Brain microvascular endothelial cell (primary cell): ENCODE results near the gene HNRNPU.

Source experiments
- DNase-seq: peaks from one replicate; pipeline ENCODE4 v3.0.0-alpha.2; 2020
- H3K27ac ChIP-seq: fragments of 250-450 bp; sonication (Bioruptor Pico); 2 replicates; pipeline ENCODE4 v1.5.1; 2020; ENCODE audit warnings: mild to moderate bottlenecking, moderate library complexity
- H3K27me3 ChIP-seq: fragments of 250-450 bp; sonication (Bioruptor Pico); replicated peaks from 2 replicates; pipeline ENCODE4 v1.5.1; 2020; ENCODE audit warnings: mild to moderate bottlenecking
- H3K36me3 ChIP-seq: fragments of 250-450 bp; sonication (Bioruptor Pico); replicated peaks from 2 replicates; pipeline ENCODE4 v1.5.1; 2020; ENCODE audit warnings: mild to moderate bottlenecking
- H3K4me3 ChIP-seq: 2 replicates; pipeline ENCODE4 v1.5.1; 2011; ENCODE audit warnings: low read depth, mild to moderate bottlenecking, control low read depth, low read length, moderate library complexity
- in situ Hi-C: cut with HindIII; loops from 2 replicates; pipeline ENCODE4 v1.10.0; 2017; ENCODE audit warnings: low sequenced_read_pairs, low pct_ligation_motif_present
- TF ChIP-seq, protein P1 (sequence below): IDR thresholded peaks from 2 replicates; pipeline ENCODE4 v1.5.1; 2011; ENCODE audit warnings: low read depth, mild to moderate bottlenecking, moderate library complexity, low read length, control low read depth, inconsistent platforms; ENCODE audit errors: missing control alignments

Gene HNRNPU

GRCh38 chr1:244813327-244813726 lies 51.0 kb downstream of the HNRNPU start:
- H3K27me3 ChIP-seq, result no peaks in the 10 kb centered on the region
- TF ChIP-seq, protein P1, sequence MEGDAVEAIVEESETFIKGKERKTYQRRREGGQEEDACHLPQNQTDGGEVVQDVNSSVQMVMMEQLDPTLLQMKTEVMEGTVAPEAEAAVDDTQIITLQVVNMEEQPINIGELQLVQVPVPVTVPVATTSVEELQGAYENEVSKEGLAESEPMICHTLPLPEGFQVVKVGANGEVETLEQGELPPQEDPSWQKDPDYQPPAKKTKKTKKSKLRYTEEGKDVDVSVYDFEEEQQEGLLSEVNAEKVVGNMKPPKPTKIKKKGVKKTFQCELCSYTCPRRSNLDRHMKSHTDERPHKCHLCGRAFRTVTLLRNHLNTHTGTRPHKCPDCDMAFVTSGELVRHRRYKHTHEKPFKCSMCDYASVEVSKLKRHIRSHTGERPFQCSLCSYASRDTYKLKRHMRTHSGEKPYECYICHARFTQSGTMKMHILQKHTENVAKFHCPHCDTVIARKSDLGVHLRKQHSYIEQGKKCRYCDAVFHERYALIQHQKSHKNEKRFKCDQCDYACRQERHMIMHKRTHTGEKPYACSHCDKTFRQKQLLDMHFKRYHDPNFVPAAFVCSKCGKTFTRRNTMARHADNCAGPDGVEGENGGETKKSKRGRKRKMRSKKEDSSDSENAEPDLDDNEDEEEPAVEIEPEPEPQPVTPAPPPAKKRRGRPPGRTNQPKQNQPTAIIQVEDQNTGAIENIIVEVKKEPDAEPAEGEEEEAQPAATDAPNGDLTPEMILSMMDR, result no peak
- H3K4me3 ChIP-seq, result no peak overlapping the region
- H3K27ac ChIP-seq, result no peak overlapping the region
- no peaks in the 10 kb centered on the region for H3K36me3 ChIP-seq
- in situ Hi-C loops, result no loop called here
- no peak for DNase-seq

GRCh38 chr1:244810221-244810620 lies 54.1 kb downstream of the HNRNPU start:
- in situ Hi-C loops, result no loop called here

GRCh38 chr1:244807138-244807537 lies 57.2 kb downstream of the HNRNPU start:
- DNase-seq, result no peak
- TF ChIP-seq, protein P1, result no peak
- in situ Hi-C loops, result no loop called here
- Histone ChIP-seq H3K27me3 (no peaks in the 10 kb centered on the region), H3K27ac (no peak overlapping the region), H3K4me3 (no peak overlapping the region), H3K36me3 (no peaks in the 10 kb centered on the region)

More at GRCh38 chr1:244810221-244810620, 54.1 kb downstream of the HNRNPU start:
- Histone ChIP-seq H3K36me3 (no peaks in the 10 kb centered on the region), H3K27me3 (no peaks in the 10 kb centered on the region), H3K27ac (no peak overlapping the region), H3K4me3 (no peak overlapping the region)
- DNase-seq, result no peak
- TF ChIP-seq, protein P1, result no peak

- Histone ChIP-seq H3K27me3 (no peaks in the 10 kb centered on the region), H3K27ac (no peak overlapping the region), H3K4me3 (no peak overlapping the region), H3K36me3 (no peaks in the 10 kb centered on the region)
- DNase-seq, result no peak
- in situ Hi-C loops, result no loop called here
- TF ChIP-seq, protein P1, result no peak
Observed at GRCh38 chr1:244804841-244805240, 59.5 kb downstream of the HNRNPU start.

GRCh38 chr1:244802556-244803239 lies 61.6 kb downstream of the HNRNPU start:
- in situ Hi-C loops, result no loop called here
- Histone ChIP-seq H3K27ac (no peak overlapping the region), H3K4me3 (no peak overlapping the region), H3K36me3 (no peaks in the 10 kb centered on the region), H3K27me3 (no peaks in the 10 kb centered on the region)
- no peak for DNase-seq
- TF ChIP-seq, protein P1, result no peak

DNA sequence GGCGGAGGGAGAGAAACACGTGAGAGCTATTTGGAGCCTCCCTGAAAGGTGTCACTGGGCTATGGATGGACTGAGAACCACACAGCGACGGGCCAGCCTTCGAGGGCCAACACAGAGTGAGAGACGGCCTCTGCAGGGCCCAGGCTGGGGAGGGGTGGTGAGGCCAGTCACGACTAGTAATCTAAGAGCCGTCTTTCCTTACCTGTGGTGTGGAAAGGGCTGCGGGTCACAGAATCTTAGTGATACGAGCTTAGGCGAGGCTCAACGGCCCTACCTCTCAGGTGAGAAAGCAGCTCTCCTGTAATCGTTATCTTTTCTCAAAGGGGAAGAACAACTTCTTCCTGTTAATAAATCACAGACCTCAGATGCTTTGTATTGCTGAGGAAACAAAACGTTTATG lies 62.3 kb downstream of the HNRNPU start:
- in situ Hi-C loops, result no loop called here
- no peaks in the 10 kb centered on the region for H3K36me3 ChIP-seq
- H3K27ac ChIP-seq, result no peak overlapping the region
- TF ChIP-seq, protein P1, result no peak
- no peak overlapping the region for H3K4me3 ChIP-seq
- no peaks in the 10 kb centered on the region for H3K27me3 ChIP-seq
- DNase-seq, result no peak
